IPS-18a (cell line): ENCODE measurements around the gene SH3D19.
"Not testable (repeated sequence)": the region's sequence is repeated elsewhere in the genome, so short reads cannot be mapped to it uniquely, and the experiment has no call there.

Source experiments
- H3K27ac ChIP-seq: one replicate; pipeline ENCODE4 v1.5.1; 2013; ENCODE audit warnings: low read length
- H3K27me3 ChIP-seq: one replicate; pipeline ENCODE4 v1.6.1; 2013; ENCODE audit warnings: mild to moderate bottlenecking, low read length; ENCODE audit not compliant: control insufficient read depth, insufficient read depth
- H3K36me3 ChIP-seq: one replicate; pipeline ENCODE4 v1.6.1; 2013; ENCODE audit warnings: low read depth, low read length; ENCODE audit not compliant: control insufficient read depth
- H3K4me1 ChIP-seq: one replicate; pipeline ENCODE4 v1.6.1; 2013; ENCODE audit warnings: low read depth, low read length; ENCODE audit not compliant: control insufficient read depth
- H3K4me3 ChIP-seq: one replicate; pipeline ENCODE4 v1.5.1; 2013; ENCODE audit warnings: low read length
- H3K9ac ChIP-seq: one replicate; pipeline ENCODE4 v1.6.1; 2013; ENCODE audit warnings: mild to moderate bottlenecking, low read length, moderate library complexity
- H3K9me3 ChIP-seq: one replicate; pipeline ENCODE4 v1.6.1; 2013; ENCODE audit warnings: low read depth, low read length; ENCODE audit not compliant: control insufficient read depth

Gene SH3D19

DNA sequence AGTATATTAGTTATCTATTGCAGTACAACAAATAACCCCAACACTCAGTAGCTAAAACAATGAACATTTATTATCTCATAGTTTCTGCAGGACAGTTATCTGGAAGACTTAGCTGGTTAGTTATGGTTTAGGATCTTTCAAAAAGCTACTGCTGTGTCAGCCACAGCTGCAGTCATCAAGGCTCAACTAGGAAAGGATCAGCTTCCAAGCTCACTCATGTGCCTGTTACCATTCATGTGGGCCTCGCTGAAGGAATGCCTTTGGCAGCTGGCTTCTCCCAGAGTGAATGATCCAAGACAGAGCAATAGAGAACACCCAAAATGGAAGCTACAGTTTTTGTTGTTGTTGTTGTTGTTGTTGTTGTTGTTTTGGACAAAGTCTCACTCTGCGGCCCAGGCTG lies 62.0 kb downstream of the SH3D19 start:
- H3K9ac ChIP-seq, result no peak overlapping the region
- no peaks in the 10 kb centered on the region for H3K9me3 ChIP-seq
- H3K27ac ChIP-seq, result no peak overlapping the region
- no peaks in the 10 kb centered on the region for H3K4me1 ChIP-seq
- H3K27me3 ChIP-seq, result no peaks in the 10 kb centered on the region
- H3K36me3 ChIP-seq, result no peaks in the 10 kb centered on the region
- no peak overlapping the region for H3K4me3 ChIP-seq

DNA sequence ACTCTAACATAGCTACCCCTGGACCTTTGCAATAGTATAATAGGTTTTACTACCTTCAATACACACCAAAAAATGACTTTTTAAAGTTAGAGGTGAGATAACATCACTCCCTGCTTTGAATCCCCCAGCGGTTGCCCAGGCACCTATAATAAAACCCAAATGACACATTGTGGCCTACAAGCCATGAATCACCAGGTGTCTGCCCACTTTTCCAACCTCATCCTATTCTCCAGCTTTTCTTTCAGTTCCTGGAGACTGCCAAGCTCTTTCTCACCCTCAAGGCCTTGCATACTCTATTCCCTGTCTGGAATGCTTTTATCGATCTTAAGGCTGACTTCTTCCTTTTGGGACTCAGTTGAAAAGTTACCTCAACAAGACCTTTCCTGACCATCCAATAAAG lies 64.9 kb downstream of the SH3D19 start:
- Histone ChIP-seq H3K4me1 (no peaks in the 10 kb centered on the region), H3K4me3 (no peak overlapping the region), H3K9me3 (no peaks in the 10 kb centered on the region), H3K9ac (no peak overlapping the region), H3K27ac (no peak overlapping the region), H3K36me3 (no peaks in the 10 kb centered on the region), H3K27me3 (no peaks in the 10 kb centered on the region)

DNA sequence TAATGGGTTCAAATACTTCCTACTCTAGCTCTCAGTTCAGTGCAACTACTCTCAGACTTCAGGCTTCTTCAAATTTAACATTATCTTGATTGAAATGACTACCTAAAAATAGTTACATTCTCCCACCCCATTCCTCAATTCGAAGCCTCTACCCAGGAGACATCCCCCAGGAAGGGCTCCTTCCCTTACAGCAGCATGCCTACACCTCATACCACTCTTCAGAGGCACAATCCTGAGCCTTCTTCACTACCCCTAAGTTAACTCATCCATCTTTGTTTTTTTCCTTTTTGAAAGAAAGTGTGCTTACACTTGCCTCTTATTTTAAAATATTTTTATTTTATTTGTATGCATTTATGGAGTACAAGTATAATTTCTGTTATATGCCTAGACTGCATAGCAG lies 65.7 kb downstream of the SH3D19 start:
- Histone ChIP-seq H3K27me3 (no peaks in the 10 kb centered on the region), H3K4me1 (no peaks in the 10 kb centered on the region), H3K4me3 (no peak overlapping the region), H3K9me3 (no peaks in the 10 kb centered on the region), H3K27ac (no peak overlapping the region), H3K36me3 (no peaks in the 10 kb centered on the region), H3K9ac (no peak overlapping the region)

DNA sequence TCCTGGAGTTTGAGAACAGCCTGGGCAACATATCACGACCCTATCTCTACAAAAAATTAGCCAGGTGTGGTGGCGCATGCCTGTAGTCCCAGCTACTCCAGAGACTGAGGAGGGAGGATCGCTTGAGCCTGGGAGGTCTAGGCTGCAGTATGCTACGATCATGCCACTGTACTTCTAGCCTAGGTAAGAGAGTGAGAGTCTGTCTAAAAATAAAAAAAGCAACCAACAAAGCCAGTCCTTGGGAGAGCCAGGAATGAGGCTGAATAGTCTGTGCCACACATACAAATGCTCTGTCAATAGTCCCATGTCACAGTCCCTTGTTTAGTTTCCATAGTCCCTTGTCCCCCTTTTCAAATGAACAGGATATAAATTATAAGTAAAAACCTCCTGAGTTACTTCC lies 67.7 kb downstream of the SH3D19 start:
- Histone ChIP-seq H3K36me3 (no peaks in the 10 kb centered on the region), H3K4me1 (peaks cover under 1% of the 10 kb centered on the region), H3K9me3 (no peaks in the 10 kb centered on the region), H3K27me3 (no peaks in the 10 kb centered on the region), H3K27ac (no peak overlapping the region), H3K9ac (no peak overlapping the region), H3K4me3 (no peak overlapping the region)

DNA sequence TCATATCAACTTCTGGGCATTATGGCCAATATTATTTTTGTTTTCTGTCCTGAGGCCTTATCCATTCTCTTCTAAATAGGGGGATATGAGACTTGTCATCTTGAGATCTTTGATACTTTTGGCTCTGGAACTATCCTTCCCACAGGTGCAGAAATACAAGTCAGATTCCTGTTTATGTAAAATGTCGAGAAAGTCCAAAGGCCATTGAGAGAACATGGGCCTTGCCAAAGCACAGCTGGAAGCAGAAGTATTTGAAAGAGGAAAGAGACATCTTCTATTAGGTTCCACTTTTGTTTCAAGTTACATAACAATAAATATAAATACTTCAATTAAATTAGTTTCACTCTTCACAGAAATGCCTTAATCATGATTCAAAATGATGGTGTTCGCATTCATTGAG lies 69.3 kb downstream of the SH3D19 start:
- H3K27me3 ChIP-seq, result no peaks in the 10 kb centered on the region
- no peak overlapping the region for H3K4me3 ChIP-seq
- H3K9me3 ChIP-seq, result no peaks in the 10 kb centered on the region
- no peaks in the 10 kb centered on the region for H3K36me3 ChIP-seq
- peaks cover 10% of the 10 kb centered on the region for H3K4me1 ChIP-seq
- H3K9ac ChIP-seq, result no peak overlapping the region
- H3K27ac ChIP-seq, result no peak overlapping the region

DNA sequence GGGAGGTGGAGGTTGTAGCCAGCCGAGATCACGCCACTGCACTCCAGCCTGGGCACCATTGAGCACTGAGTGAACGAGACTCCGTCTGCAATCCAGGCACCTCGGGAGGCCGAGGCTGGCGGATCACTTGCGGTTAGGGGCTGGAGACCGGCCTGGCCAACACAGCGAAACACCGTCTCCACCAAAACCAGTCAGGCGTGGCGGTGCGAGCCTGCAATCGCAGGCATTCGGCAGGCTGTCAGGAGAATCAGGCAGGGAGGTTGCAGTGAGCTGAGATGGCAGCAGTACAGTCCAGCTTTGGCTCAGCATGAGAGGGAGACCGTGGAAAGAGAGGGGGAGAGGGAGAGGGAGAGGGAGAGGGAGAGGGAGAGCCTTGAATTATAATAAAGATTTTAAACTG lies 69.7 kb downstream of the SH3D19 start:
- not testable (repeated sequence) for H3K27ac ChIP-seq, H3K4me3 ChIP-seq, H3K9me3 ChIP-seq, H3K9ac ChIP-seq, H3K27me3 ChIP-seq, H3K36me3 ChIP-seq
- peaks cover 14% of the 10 kb centered on the region for H3K4me1 ChIP-seq

DNA sequence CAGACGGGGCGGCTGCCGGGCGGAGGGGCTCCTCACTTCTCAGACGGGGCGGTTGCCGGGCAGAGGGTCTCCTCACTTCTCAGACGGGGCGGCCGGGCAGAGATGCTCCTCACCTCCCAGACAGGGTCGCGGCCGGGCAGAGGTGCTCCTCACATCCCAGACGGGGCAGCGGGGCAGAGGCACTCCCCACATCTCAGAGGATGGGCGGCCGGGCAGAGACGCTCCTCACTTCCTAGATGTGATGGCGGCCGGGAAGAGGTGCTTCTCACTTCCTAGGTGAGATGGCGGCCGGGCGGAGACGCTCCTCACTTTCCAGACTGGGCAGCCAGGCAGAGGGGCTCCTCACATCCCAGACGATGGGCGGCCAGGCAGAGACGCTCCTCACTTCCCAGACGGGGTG lies 70.2 kb downstream of the SH3D19 start:
- H3K4me3 ChIP-seq, H3K9me3 ChIP-seq, H3K36me3 ChIP-seq, H3K27me3 ChIP-seq, H3K27ac ChIP-seq, H3K9ac ChIP-seq: not testable (repeated sequence)
- H3K4me1 ChIP-seq, result peaks cover 18% of the 10 kb centered on the region

DNA sequence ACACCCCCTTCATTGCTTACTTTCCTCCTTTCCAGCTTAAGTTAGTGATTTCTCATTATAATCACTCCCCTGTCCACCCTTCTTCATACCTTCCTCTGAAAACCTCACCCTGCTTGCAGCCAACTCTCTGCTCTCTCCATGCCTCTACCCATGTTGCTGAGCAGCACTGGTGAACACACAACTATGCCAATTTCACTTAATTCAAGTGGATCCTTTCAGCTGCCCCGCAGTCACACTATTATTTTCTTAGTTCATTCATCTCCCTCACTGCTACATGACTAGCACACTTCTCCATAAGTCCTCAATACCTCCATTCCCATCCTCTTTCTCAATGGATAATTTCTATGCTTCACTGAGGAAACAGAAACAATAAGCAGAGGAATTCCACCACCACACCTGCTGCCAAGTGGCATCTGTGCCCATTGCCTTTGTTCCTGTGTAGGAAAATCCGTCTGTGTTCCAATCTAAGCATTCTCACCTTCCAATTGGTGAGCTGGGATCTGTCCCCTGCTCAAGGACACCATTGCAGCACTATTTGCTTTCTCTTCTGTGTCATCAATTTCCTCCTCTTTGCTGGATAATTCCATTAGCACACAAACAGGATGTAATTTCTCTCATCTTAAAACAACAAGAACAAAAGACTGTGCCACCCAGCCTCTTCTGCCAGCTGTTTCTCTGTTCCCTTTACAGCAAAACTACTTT lies 73.7 kb downstream of the SH3D19 start:
- Histone ChIP-seq H3K9me3 (no peaks in the 10 kb centered on the region), H3K4me1 (peaks cover 23% of the 10 kb centered on the region), H3K27ac (no peak overlapping the region), H3K4me3 (no peak overlapping the region), H3K9ac (no peak overlapping the region), H3K27me3 (no peaks in the 10 kb centered on the region), H3K36me3 (no peaks in the 10 kb centered on the region)

DNA sequence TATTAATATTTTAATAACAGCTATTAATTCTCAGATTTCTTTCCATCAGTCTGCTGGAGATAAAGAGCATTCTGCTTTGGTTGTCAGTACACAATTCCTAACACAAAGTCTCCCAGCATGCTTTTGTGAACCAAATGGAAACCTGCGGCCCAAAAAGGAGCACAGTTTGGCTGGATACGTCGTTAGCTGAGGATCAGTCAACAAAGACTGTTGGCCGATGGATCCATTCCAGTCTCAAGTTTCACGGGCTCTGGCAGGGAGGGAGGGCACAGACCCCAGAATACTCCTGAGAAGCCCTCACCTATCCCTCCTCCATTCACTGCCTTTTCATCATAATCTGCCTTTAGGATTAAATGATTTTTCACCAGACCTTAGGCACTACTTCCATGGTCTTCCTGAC lies 74.7 kb downstream of the SH3D19 start:
- Histone ChIP-seq H3K27ac (no peak overlapping the region), H3K9ac (no peak overlapping the region), H3K27me3 (no peaks in the 10 kb centered on the region), H3K4me1 (peaks cover 24% of the 10 kb centered on the region), H3K4me3 (peak overlapping the region; percentile 14), H3K36me3 (no peaks in the 10 kb centered on the region), H3K9me3 (no peaks in the 10 kb centered on the region)

DNA sequence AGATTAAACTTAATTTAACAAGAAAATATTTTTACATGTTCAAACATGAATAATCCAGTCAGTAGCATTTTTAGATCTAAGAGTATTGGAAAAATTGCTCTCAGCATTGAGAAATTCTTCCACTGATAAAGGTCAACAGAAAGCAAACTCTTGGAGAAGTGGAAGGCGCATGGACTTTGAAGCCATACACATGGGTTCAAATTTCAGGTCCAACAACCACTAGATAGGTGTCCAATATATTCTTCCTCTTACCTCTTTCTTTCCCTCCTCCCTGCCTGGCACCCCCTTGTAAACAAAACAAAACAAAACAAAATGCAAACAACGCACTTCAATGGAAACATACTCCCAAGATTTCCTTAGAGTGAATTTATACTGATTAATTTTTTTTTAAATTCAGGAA lies 76.9 kb downstream of the SH3D19 start:
- no peaks in the 10 kb centered on the region for H3K27me3 ChIP-seq
- no peak overlapping the region for H3K9ac ChIP-seq
- no peaks in the 10 kb centered on the region for H3K36me3 ChIP-seq
- H3K27ac ChIP-seq, result no peak overlapping the region
- H3K4me3 ChIP-seq, result no peak overlapping the region
- peaks cover 34% of the 10 kb centered on the region for H3K4me1 ChIP-seq
- H3K9me3 ChIP-seq, result no peaks in the 10 kb centered on the region

DNA sequence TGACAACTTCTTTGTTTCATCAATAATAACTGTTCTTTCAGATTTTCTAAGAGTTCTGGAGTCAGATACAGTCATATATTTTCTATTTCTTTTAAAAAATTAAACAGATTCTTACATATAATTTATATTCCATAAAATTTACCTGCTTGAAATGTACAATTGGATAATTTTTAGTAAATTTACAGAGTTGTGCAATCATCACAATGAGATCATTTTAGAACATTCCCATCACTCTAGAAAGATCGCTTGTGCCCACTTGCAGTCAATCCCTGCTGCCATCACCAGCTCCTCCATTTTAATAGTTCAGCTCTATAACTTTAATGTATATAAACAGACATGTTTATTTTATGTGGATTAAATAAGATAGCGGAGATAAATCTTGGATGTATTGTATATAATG lies 78.0 kb downstream of the SH3D19 start:
- H3K4me1 ChIP-seq, result peaks cover 41% of the 10 kb centered on the region

DNA sequence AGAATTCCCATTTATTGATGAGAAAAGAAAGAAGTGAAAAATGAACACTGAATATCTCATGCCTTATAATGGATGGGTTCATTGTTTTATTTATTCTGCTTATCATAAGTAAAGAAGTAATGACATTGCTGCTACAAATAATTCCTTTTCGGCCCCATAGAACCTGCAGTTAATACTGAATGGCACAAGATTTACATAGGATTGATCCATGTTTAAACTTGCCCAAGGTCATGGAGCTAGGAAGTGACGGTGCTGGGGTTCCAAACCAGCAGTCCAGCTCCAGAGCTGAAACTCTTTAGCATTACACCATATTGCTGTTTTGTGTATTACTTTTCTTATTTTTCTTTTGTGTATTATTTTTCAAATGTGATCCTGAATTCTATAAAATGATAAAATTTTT lies 78.7 kb downstream of the SH3D19 start:
- H3K36me3 ChIP-seq, result no peaks in the 10 kb centered on the region
- H3K27me3 ChIP-seq, result no peaks in the 10 kb centered on the region
- no peak overlapping the region for H3K9ac ChIP-seq
- H3K4me1 ChIP-seq, result peaks cover 38% of the 10 kb centered on the region
- no peak overlapping the region for H3K27ac ChIP-seq
- no peak overlapping the region for H3K4me3 ChIP-seq
- no peaks in the 10 kb centered on the region for H3K9me3 ChIP-seq

More for the DNA sequence above, 78.0 kb downstream of the SH3D19 start:
- Histone ChIP-seq H3K9ac (no peak overlapping the region), H3K36me3 (no peaks in the 10 kb centered on the region), H3K9me3 (no peaks in the 10 kb centered on the region), H3K27me3 (no peaks in the 10 kb centered on the region), H3K27ac (no peak overlapping the region), H3K4me3 (no peak overlapping the region)
